ENCODE data around the gene ARHGAP8.

The ARHGAP8 gene

GRCh38 chr22:44906999-44907644 lies 154.7 kb downstream of the ARHGAP8 start:
- H3K9me3 ChIP-seq (ENCODE audit: control insufficient read depth, insufficient read depth, low read length): no peaks in the 10 kb centered on the region
- H3K27me3 ChIP-seq (ENCODE audit: control insufficient read depth, insufficient read depth, low read length): no peaks in the 10 kb centered on the region
- H3K27ac ChIP-seq (ENCODE audit: low read length): no peak overlapping the region
- DNase-seq (ENCODE audit: low read depth, low spot score): no peak
- H3K36me3 ChIP-seq (ENCODE audit: control insufficient read depth, insufficient read depth, low read length): peaks cover 10% of the 10 kb centered on the region
- H3K4me3 ChIP-seq (ENCODE audit: low read length): no peak overlapping the region
- H3K4me1 ChIP-seq (ENCODE audit: control insufficient read depth, insufficient read depth, low read length): no peaks in the 10 kb centered on the region
- no CpG with 5 or more reads among the region's 18 CpGs for WGBS (ENCODE audit: insufficient coverage, insufficient read length)

- no peak overlapping the region for H3K27ac ChIP-seq (ENCODE audit: low read length)
Observed at GRCh38 chr22:44907765-44908737, 155.7 kb downstream of the ARHGAP8 start.

GRCh38 chr22:44909241-44909640 lies 156.9 kb downstream of the ARHGAP8 start:
- DNase-seq (ENCODE audit: low read depth, low spot score): no peak
- WGBS (ENCODE audit: insufficient coverage, insufficient read length): no CpG with 5 or more reads among the region's 6 CpGs
- H3K4me3 ChIP-seq (ENCODE audit: low read length): no peak overlapping the region
- H3K9me3 ChIP-seq (ENCODE audit: control insufficient read depth, insufficient read depth, low read length): no peaks in the 10 kb centered on the region
- H3K27me3 ChIP-seq (ENCODE audit: control insufficient read depth, insufficient read depth, low read length): no peaks in the 10 kb centered on the region
- H3K36me3 ChIP-seq (ENCODE audit: control insufficient read depth, insufficient read depth, low read length): peaks cover 20% of the 10 kb centered on the region
- no peak overlapping the region for H3K27ac ChIP-seq (ENCODE audit: low read length)
- H3K4me1 ChIP-seq (ENCODE audit: control insufficient read depth, insufficient read depth, low read length): no peaks in the 10 kb centered on the region

More at GRCh38 chr22:44907765-44908737, 155.7 kb downstream of the ARHGAP8 start:
- H3K27me3 ChIP-seq (ENCODE audit: control insufficient read depth, insufficient read depth, low read length): no peaks in the 10 kb centered on the region
- H3K9me3 ChIP-seq (ENCODE audit: control insufficient read depth, insufficient read depth, low read length): no peaks in the 10 kb centered on the region
- H3K36me3 ChIP-seq (ENCODE audit: control insufficient read depth, insufficient read depth, low read length): peaks cover 13% of the 10 kb centered on the region
- no peaks in the 10 kb centered on the region for H3K4me1 ChIP-seq (ENCODE audit: control insufficient read depth, insufficient read depth, low read length)
- no CpG with 5 or more reads among the region's 21 CpGs for WGBS (ENCODE audit: insufficient coverage, insufficient read length)
- no peak for DNase-seq (ENCODE audit: low read depth, low spot score)
- H3K4me3 ChIP-seq (ENCODE audit: low read length): no peak overlapping the region

Data from iPS DF 6.9 (cell line).